IPS DF 4.7 (cell line): Measurements from ENCODE around the gene RYR1.
"Not testable (repeated sequence)": the region's sequence is repeated elsewhere in the genome, so short reads cannot be mapped to it uniquely, and the experiment has no call there.

Experiments used
- DNase-seq: peaks from one replicate; pipeline ENCODE4 v3.0.0-alpha.2; 2013; ENCODE audit warnings: low spot score; ENCODE audit errors: extremely low read depth

Gene RYR1

GRCh38 chr19:38513156-38513555, 79.7 kb downstream of the RYR1 start:
- not testable (repeated sequence) for DNase-seq

GRCh38 chr19:38513762-38514167, 80.3 kb downstream of the RYR1 start:
- DNase-seq: no peak

- no peak for DNase-seq
Measured at GRCh38 chr19:38514812-38515633, 81.5 kb downstream of the RYR1 start.

GRCh38 chr19:38515896-38516295, 82.4 kb downstream of the RYR1 start:
- no peak for DNase-seq

GRCh38 chr19:38516802-38517201, 83.3 kb downstream of the RYR1 start:
- no peak for DNase-seq

GRCh38 chr19:38517321-38517720, 83.8 kb downstream of the RYR1 start:
- DNase-seq: no peak

- not testable (repeated sequence) for DNase-seq
Measured at GRCh38 chr19:38517980-38518379, 84.5 kb downstream of the RYR1 start.

- DNase-seq: no peak
Measured at GRCh38 chr19:38519168-38519567, 85.7 kb downstream of the RYR1 start.

GRCh38 chr19:38519988-38520387, 86.5 kb downstream of the RYR1 start:
- no peak for DNase-seq

GRCh38 chr19:38522915-38523314, 89.4 kb downstream of the RYR1 start:
- no peak for DNase-seq

- no peak for DNase-seq
Measured at GRCh38 chr19:38523319-38523718, 89.8 kb downstream of the RYR1 start.

GRCh38 chr19:38524369-38524768, 90.9 kb downstream of the RYR1 start:
- no peak for DNase-seq

- no peak for DNase-seq
Measured at GRCh38 chr19:38524994-38525634, 91.6 kb downstream of the RYR1 start.

GRCh38 chr19:38526430-38526829, 92.9 kb downstream of the RYR1 start:
- no peak for DNase-seq

GRCh38 chr19:38527466-38528136, 94.1 kb downstream of the RYR1 start:
- DNase-seq: no peak

GRCh38 chr19:38528213-38528755, 94.8 kb downstream of the RYR1 start:
- no peak for DNase-seq

- no peak for DNase-seq
Measured at GRCh38 chr19:38528931-38529330, 95.4 kb downstream of the RYR1 start.

GRCh38 chr19:38531515-38531914, 98.0 kb downstream of the RYR1 start:
- DNase-seq: no peak

GRCh38 chr19:38532939-38533338, 99.4 kb downstream of the RYR1 start:
- DNase-seq: no peak

- DNase-seq: no peak
Measured at GRCh38 chr19:38534574-38534973, 101.1 kb downstream of the RYR1 start.

- DNase-seq: no peak
Measured at GRCh38 chr19:38535212-38535611, 101.7 kb downstream of the RYR1 start.
